GM19468 (cell line): Measurements from ENCODE around the gene LRP10.
"Not testable (repeated sequence)": the region's sequence is repeated elsewhere in the genome, so short reads cannot be mapped to it uniquely, and the experiment has no call there.

ENCODE experiments used
- ATAC-seq: cut with Tn5 transposase; IDR thresholded peaks from one replicate; pipeline ENCODE4 v1.9.1; 2021; ENCODE audit warnings: mild to moderate bottlenecking, moderate library complexity, moderate number of reproducible peaks; ENCODE audit not compliant: unreplicated experiment; ENCODE audit errors: extremely low read depth

LRP10 gene

DNA sequence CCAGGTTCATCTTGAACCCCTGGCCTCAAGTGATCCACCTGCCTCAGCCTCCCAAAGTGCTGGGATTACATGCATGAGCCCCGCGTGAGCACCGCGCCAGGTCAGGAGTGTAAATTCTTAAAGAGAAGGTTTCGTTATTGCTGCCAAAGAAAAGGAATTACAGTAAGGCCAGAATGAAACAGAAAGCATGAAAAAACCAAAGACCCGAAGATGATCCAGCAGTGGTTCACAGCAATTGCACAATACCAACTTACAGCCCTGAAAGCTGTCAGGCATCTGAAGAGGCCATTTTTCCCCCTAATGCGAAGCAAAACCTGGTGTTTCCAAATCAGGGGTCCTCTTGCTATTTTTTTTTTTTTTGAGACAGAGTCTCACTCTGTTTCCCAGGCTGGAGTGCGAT, 37.1 kb downstream of the LRP10 start:
- no peak for ATAC-seq

GRCh38 chr14:22910916-22911315, 39.4 kb downstream of the LRP10 start:
- no peak for ATAC-seq

DNA sequence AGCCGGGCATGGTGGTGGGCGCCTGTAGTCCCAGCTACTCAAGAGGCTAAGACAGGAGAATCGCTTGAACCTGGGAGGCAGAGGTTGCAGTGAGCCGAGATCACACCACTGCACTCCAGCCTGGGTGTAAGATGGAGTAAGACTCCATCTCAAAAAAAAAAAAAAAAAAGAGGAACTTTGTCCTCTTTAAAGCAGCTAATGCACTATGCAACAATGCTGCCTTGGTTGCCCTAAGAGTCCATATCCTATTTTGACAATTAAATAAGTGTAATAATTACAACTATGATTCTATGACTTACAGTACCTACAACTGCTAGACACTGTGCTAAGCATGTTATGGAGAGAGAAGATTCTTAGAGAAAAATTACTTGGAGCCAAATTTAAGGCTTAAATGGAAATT, 43.3 kb downstream of the LRP10 start:
- not testable (repeated sequence) for ATAC-seq

DNA sequence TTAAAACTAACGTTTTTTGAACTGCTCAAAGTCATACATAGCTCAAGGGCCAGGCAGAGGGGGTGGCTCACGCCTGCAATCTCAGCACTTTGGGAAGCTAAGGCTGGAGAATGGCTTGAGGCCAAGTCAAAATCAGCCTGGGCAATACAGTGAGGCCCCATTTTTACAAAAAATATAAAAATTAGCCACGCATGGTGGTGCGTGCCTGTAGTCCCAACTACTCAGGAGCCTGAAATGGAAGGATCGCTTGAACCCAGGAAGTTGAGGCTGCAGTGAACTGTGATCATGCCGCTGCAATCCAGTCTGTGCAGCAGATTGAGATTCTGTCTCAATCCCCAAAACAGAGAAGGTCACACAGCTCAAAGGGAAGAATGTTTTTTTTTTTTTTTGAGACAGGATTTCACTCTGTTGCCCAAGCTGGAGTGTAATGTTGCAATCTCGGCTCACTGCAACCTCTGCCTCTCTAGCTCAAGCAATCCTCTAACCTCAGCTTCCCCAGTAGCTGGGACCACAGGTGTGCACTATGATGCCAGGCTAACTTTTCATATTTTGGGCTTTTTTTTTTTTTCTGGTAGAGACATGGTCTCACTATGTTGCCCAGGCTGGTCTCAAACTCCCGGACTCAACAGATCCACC, 44.5 kb downstream of the LRP10 start:
- ATAC-seq: no peak

DNA sequence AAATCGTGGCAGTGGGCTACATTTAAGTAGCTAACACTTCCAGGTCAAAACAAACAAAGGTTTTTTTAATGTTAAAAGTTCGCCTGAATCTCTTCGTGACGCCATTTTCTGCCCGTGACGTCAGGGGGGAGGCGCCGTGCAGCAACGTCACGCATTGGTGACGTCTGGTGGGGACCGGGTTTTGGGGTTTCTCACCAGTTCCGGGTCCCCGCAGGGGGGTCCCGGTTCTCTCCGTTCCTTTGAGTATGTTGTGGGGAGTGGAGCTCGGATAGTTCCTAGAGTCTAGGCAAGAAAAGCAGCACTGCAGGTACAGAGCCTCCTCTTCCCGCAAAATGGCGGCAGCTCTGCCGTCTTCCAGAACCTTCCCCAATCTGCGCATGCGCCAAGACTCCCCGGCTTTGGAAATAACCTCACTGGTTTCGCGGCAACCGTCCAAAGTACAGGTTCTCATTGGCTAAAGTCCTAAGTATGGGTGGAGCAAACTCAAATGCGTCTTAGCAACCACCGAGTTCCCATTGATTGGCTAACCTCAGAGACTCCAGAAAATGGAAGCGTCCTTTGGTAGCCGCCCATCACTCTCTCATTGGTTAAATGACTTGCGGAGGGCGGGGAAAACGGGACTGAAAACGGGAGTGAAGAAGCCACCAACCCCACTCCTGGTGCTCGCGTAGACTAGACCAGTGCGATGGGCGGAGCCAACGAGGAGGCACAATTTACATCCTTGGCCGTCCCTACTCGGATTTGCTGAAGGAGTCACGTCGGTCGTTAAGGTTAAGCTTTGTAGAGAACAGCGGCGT, 47.5 kb downstream of the LRP10 start, which contains the start of gene RBM23:
RBM23 (minus strand) TSS at position 346 of the 797 bp plus-strand sequence.
- peak; percentile 88 for ATAC-seq

DNA sequence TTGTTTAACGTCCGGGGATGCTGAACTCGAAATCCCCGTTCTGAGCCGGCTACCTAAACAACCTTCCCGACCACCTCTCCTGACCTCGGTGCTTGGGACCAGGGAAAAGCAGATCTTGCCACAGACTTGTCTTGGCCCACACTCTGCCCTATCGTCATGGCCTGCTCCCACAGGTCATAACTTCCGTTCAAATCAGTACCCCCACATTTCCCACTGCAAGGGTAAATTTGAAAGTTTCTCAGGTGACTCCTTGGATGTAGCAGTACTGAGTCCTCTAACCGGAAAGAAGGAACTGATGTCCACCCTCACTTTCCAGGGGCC, 48.0 kb downstream of the LRP10 start:
- ATAC-seq: no peak

- ATAC-seq: no peak
These were observed 49.2 kb downstream of the LRP10 start for GRCh38 chr14:22920697-22921096.

GRCh38 chr14:22922294-22922693, 50.8 kb downstream of the LRP10 start:
- ATAC-seq: no peak

DNA sequence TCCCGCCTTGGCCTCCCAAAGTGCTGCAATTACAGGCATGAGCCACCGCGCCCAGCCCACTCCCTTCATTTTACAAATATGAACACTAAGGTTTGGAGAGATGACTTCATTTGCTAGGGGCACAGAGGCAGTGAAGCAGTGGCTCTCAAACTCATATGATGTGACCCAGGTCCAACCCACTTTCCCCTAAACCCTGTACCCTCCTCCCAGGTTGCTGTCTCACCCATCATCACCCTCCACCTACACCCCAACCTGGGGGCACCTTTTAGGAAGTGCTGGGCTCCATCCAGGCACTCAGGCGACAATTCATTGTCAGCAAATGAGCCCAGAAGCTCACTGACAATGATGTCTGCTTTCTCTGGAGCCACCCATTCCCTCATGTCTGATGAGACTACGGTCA, 52.2 kb downstream of the LRP10 start:
- no peak for ATAC-seq

DNA sequence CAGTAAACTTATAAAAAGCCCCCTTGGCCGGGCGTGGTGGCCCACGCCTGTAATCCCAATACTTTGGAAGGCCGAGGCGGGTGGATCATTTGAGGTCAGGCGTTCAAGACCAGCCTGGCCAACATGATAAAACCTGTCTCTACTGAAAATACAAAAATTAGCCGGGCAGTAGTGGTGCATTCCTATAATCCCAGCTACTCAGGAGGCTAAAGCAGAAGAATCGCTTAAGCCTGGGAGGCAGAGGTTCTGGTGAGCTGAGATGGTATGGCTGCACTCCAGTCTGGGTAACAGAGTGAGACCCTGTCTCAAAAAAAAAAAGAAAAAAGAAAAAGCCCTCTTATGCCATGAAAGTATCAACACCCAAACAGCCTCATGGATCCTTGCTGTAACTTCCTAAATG, 54.0 kb downstream of the LRP10 start:
- ATAC-seq: no peak

- ATAC-seq: no peak
These were observed 54.8 kb downstream of the LRP10 start for GRCh38 chr14:22926316-22926715.

DNA sequence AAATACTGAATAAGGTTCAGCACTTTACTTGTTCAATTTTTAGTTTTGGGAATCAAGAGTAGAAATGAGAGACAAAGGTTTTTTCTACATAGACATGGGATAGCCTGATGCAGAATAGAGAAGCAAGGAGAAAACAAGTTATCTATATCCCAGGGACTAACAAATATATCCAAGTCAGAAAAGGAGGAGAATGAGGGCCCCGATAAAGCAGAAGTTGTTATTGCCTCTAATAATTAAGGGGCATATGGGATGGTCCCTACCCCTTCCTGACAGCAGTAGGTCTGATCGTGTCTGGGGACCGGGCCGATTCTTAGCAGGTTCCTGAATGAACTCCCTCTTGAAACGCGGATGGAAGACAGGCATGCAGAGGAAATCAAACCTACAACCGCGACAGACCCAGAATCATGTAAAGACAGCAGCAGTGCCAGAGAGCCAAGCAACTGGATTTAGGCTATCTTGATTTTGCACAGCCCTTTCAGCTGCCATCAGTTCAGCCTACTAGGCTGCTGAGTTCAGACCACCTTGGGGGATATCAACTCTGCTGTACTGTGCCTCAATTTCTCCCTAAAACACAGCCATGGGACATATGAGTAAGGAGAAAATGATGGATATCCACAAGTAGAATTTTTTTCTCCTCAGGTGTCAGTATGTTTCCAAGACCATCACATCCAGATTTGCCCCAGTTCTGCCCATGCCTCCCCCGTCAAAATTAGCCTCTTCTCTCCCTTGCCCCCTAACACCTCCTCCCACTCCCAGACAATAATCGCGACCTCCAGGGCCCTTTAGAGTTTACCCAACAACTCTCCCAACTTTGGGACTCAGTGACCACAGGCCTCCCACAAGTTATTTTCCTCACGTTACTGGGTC, 56.9 kb downstream of the LRP10 start:
- no peak for ATAC-seq

GRCh38 chr14:22929104-22929960, 57.8 kb downstream of the LRP10 start, which contains the start of gene PRMT5:
TSS of gene PRMT5 (minus strand) at chr14:22929376. CDS start at chr14:22929361, 15 bp downstream.
- peak; percentile 71 for ATAC-seq

DNA sequence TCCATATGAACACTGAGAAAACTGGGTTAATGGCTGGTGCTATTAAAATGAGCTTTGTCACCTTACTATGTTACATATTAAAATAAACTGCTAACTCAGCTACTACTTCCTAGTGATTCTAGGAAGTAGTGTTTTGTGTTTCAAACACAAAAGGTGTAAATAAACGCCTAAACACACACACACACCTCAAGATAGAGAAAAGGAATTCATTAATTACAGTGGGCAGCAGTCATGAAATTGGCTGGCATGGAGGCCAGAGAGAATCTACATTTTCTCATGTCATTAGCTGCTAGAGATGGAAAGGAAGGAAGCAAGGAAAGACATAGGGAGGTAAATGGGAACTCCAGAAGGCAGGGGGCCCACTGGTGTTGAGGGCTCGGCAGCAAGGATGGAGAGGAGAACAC, 58.4 kb downstream of the LRP10 start:
- no peak for ATAC-seq
